Smooth muscle cell of the pulmonary artery (primary cell): ENCODE measurements around the gene MAGEB6B. TPM values are rescaled to one million over a fixed set of nuclear protein-coding genes. Genes with fewer than 3 reads are reported as not detected.

Experiments used
- total RNA-seq: library from RNA; depleted of rRNA; stranded (reverse); fragments of >200 nt; gene quantifications from 2 replicates; pipeline ENCODE4 v1.2.3, GENCODE V29; 2014

Gene MAGEB6B, protein sequence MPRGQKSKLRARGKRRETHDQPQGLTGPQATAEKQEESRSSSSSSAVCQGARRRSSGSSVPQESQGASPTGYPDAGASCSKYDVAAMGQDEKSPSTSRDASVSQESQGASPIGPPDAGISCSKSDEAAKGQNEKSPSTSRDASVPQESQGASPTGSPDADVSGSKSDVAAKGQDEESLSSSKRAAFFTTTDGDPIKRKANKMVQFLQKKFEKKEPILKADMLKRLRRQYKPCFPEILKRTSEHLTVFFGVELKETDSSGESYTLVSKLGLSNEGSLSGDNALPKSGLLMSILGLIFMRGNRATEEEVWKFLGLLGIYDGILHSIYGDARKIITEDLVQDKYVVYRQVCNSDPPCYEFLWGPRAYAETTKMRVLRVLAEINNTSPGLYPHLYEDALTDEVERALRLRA
- not detected in 2 replicates for total RNA-seq

DNA sequence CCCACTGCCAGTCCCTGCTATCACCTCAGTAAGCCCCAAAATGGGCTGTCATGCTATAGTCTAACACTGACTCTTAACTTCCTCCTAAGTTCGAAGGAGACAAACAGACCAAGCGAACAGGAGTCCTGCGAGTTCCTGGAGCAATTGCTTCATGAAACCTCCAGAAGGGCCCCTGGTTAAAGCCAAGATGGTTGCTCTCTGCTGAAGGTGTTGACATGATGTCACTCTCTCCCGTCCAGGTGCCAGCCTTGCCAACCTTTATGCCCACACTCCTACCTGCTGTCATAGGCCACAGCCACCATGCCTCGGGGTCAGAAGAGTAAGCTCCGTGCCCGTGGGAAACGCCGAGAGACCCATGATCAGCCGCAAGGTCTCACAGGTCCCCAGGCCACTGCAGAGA lies at the start of gene MAGEB6B:
Gene MAGEB6B, plus strand, starts transcription at position 301 of the 400 bp plus-strand sequence. Its CDS starts 0 bp downstream, at position 301.

DNA sequence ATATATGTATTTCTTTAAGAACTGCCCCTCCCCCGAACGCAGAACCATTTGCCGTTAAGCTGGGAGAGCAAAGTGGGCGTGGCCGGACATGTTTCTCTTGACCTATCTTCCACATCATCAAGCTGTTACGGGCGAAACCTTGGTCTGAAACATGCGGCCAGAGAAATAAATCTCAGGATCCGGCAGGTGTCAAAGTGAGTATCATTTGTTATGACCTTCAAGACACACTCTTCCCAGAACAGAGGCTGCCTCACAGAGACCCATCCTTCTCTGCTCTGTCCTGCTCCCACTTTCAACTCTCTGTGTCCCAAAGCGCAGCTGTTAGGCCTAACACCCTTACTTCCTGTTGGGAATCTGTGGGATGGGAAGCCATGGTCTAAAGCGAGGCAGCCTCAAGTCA lies 22.1 kb upstream of the MAGEB6B start, which contains the start of gene MAGEB18:
Gene MAGEB18, plus strand, starts transcription at position 70 of the 400 bp plus-strand sequence. CDS start 643 bp downstream, outside the sequence.

DNA sequence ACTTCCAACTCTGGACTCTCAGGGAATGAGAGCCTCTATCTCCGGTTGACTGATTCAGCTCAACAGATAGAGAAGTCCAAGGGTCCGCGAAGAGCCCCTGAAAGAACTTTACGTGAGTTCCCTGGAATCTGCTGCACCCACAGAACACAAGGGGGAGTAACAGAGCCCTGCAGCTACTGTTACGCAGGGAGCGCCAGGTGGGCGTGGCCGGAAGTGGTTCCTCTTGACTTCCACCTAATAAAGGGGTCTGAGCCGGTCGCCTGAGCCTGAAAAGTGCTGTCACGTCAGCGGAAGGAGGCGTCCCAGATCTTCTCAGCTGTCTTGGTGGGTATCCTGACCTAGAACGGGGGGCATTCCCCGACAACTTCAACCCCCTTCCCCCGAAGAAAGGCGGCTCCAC lies 31.8 kb downstream of the MAGEB6B start, which contains the start of gene MAGEB6:
Gene MAGEB6, plus strand, starts transcription at position 237 of the 400 bp plus-strand sequence. CDS start 1,407 bp downstream, outside the sequence.

Other genes with a start within 250 kb of the MAGEB6B start
- not detected in 2 replicates for gene MAGEB18, start 22.3 kb upstream of the MAGEB6B start, total RNA-seq
- not detected in 2 replicates for gene MAGEB6, start 31.8 kb downstream of the MAGEB6B start, total RNA-seq
- gene MAGEB5, start 55.6 kb downstream of the MAGEB6B start, total RNA-seq: not detected in 2 replicates